HuH-7 (cell line): Measurements from ENCODE around the gene RPS6KA2.

ENCODE experiments used
- DNase-seq: peaks from one replicate; pipeline ENCODE4 v3.0.0; 2011; ENCODE audit warnings: low spot score

RPS6KA2 gene

DNA sequence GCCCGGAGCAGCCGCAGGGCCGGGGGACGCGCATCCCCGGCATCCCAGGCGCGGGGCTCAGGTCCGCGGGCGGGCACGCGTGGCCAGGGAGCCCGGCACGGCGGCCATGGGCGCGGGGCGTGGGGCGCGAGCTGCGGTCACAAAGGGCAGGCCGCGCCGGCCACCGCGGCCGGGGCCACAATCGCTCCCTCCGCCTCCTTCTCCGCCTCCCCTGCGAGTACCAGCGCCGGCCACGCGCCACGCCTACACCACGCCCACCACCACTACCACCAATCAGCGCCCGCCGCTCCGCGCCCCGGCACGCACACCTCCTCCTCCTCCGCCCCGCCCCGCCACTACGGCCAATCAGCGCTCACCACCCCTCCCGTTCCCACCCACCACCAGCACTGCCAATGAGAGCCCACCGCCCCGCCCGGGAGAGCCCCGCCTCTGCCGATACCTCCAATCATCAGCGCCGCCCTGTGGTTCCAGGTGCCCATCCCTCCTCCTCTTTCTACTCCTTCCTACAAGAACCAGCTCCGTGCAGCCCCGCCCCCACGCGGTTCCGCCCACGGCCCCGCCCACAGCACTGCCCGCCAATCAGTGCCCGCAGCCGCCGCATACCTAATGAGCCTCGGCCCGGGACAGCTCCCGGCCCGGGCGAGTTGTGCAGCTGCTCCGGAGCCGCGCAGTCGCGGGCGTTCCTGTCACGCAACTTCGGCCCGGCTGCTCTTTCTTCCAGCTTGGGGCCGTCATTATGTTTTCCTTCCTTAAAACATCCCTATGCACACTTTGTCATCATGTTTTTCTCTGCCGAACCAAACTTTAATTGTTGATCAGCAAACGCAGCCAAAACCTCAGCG lies at the start of gene RPS6KA2:
Gene RPS6KA2 (minus strand): TSS at position 219 of the 842 bp plus-strand sequence. CDS start 232 bp downstream, outside the sequence.
- DNase-seq = peak; percentile 96

- DNase-seq = no peak
These were observed 49.3 kb upstream of the RPS6KA2 start for GRCh38 chr6:166676270-166676860.

- DNase-seq = no peak
These were observed 48.7 kb upstream of the RPS6KA2 start for GRCh38 chr6:166675736-166676135.

- no peak for DNase-seq
These were observed 46.3 kb upstream of the RPS6KA2 start for GRCh38 chr6:166673309-166673708.

DNA sequence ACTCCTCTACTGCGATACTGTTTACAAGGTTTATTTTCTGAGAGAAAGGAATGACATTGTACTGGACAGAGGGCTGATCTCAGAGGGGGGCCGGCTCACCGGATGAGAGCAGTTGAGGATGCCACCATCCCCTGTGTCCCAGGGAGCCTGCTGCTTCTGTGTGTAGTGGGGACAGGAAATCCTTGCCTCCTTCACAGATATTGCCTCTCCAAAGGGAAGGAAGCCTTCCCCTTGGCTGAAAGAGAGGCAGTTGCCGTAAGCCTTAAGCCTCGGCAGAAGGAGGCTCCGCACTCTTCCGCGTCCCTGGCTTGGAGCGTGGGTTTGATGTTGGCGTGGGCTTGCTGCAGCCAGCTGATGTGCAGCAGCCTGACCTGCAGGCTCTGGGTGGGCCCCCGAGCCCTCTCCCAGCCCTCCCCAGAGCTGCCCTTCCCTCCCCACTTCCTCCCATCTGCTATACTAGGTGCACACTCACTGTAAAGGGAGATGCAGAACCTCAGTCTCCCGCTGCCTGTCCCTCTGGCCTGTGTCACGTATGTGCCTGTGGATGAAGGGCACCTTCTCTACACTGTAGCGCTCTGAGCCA lies 45.7 kb upstream of the RPS6KA2 start:
- DNase-seq = no peak

DNA sequence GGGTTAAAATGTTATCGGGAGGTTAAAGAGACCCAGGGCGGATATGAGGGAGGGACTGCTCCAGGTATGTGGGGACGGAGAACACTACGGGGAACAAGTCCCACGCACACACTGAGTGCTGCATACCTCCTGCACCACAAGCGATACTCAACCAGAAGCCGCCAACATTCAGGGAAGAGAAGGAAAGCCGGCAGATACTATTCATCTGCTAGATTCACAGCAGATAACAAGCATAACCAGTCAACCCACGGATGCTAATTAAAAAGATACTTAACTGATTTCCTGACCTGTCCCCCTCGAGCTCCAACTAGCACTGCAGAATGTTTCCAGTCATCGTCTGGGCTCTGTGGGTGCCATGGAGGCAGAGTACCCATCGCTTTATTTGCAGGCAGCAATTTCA lies 45.1 kb upstream of the RPS6KA2 start:
- DNase-seq = no peak

DNA sequence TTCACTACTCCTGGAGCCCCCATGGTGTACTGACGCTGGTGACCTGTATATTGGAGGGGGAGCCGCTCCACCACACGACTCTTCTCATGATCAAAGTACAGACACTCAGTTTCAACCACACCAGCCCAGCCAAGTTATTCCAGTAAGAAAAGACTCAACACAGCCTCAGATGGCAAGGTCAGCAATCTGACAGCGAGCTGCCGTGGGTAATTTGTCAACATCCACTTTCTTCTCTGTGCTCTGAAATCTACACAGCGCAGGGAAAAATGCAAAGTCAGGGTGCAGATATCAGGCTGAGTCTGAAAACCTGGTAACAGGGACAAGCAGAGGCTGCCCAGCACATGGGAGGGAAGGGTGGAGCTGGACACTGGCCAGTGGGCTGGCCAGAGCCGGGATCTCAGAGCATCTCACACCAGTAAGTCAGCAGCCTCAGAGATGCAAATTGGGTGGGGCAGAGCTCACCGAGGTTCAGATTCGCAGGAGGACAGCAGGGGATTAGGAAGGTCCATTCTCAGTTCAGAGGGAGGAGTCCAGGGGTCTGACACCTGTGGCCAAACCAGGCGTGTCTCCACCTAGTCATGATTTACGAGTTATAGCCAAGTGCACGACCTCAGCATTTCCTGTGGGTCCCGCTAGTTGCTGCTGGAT lies 44.5 kb upstream of the RPS6KA2 start:
- DNase-seq = no peak

GRCh38 chr6:166670894-166671293 lies 43.8 kb upstream of the RPS6KA2 start:
- no peak for DNase-seq

DNA sequence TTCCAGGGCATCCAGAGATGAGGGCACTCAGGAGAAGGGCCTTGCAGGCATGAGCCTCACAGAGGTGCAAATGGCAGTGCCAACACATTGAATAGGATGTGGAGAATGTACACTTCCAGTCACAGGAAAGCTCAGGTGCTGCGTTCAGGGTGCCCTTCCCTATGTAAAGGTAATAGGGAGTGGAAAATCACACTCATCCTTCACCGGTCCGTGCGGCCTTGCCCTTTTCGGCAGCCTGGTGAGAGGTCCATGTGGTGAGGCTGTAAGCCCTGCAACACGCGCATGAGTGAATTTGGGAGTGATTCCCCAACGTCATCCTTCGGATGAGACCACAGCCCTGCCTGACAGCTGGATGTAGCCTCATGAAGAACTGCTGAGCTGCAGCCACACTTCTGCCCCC lies 43.0 kb upstream of the RPS6KA2 start:
- DNase-seq = no peak

- DNase-seq = no peak
These were observed 41.0 kb upstream of the RPS6KA2 start for GRCh38 chr6:166667796-166668610.

GRCh38 chr6:166664135-166664534 lies 37.1 kb upstream of the RPS6KA2 start:
- no peak for DNase-seq

GRCh38 chr6:166663568-166663967 lies 36.5 kb upstream of the RPS6KA2 start:
- DNase-seq = no peak

DNA sequence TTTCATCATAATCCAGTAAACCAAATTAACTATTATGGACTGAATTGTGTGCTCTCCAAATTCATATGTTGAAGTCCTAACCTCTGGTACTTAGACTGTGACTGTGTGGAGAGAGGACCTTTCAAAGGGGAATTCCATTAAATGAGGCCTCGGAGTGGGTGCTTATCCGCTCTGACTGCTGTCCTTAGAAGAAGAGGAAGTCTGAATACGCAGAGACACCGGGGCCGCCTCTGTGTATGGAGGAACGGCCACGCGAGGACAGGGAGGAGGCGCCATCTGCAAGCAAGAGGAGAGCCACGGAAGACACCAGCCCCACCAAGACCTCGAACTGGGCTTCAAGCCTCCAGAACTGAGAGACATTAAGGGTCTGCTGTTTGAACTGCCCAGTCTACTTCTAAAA lies 35.6 kb upstream of the RPS6KA2 start:
- DNase-seq = no peak

DNA sequence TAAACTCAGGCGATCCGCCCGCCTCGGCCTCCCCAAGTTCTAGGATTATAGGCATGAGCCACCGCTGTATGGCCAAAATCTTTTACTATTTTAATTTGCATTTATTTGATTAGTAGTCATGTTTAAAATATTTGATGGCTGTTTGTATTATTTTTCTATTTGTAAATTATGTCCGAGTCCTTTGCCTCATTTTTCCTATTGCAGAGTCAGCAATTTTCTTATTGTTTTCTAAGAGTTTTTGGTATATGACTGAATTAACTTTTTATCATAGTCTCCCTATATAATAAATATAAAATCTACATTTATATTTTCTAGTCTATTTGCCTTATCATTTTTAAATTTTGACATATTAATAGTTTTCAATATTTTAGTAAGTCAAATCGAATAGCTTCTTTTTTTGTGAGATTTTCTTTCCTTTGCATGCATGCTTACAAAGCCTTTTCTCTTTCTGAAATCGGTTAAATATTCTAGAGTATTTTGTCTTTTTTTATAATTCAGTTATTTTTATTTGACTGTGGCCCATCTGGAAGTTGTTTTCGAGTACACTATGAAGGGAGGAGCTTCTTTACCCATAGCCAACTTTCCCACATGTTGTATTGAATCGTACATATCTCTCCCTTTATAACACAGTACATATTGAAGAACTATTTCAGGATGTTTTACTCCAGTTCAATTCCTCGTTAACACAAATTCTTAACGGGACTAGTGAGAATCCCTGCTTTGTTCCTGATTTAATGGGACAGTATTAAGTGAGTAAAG lies 34.5 kb upstream of the RPS6KA2 start:
- no peak for DNase-seq

DNA sequence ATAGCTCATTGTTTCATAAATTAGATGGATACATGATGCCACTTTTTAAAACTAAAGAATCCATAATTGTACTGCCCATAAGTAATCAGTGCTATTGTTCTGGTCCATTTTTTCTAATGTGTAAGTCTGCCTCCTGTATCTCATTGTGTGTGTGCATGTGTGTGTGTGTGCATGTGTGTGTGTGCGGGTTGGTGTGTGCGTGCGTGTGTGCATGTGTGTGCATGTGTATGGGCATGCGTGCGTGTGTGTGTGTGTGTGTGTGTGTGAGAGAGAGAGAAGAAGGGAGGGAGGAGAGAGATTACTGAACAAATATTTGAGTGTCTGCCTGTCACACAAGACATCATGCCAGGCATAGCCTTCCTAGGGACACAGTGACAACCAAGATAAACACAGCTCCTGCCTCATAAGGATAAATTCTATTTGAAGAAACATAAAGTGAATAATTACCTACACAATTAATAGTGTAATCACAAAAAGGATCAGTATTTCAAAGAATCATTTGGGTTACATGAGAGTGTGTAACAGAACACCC lies 33.2 kb upstream of the RPS6KA2 start:
- DNase-seq = no peak

DNA sequence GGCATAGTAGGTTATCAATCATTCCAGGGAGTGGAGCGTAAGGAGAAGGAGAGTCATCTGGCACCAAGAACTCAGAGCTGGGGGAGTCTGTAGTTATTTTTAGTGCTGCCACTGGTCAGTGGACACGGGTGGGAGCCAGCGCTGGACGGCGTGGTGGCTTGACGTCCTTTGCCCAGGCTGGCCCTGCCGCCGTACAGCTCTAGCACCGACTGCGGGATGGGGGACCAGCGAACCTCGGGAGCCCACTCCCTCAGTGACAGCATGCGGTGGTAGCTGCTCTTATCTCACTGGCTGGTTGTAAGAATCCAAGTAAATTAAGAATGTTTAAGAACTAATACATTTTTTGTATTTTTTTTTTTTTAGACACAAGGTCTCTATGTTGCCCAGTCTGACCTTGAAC lies 32.5 kb upstream of the RPS6KA2 start:
- no peak for DNase-seq

DNA sequence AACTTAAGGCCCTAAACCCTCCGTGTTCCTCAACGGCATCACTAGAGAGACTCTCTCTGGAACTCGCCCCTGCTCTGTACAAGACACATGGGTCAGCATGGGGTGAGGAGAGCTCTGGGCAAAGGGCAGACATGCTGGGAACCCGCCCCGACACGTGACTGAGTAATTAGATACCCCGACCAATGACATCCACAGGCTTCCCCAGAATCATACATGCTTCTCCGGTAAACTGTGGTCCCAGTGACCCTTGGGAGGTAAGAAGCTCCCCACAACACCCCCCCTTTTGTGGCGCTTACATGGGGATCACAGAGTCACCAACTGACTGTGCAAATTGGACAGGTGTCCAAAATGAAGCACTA lies 31.7 kb upstream of the RPS6KA2 start:
- DNase-seq = no peak

- DNase-seq = no peak
These were observed 31.2 kb upstream of the RPS6KA2 start for GRCh38 chr6:166658115-166658791.

DNA sequence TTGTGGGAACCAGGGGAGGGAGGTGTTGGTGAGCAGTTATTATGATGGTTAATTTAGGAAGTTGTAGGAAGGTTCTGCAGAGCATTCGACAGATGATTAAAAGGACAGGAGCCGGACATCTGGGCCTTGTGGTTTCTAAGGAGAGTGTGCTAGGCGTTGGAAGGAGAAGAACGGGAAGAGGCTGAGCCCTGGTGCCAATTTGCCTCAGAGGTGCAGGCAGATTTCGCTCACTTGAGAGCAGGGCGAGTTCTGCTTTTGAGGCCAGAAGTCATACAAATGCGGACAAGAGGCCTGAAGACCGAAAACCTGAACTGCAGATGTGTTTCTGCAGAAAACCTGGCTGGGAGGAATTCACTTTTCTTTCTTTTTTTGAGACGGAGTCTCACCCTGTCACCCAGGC lies 30.5 kb upstream of the RPS6KA2 start:
- DNase-seq = no peak
